ENCODE measurements around the gene RAB28.

Gene RAB28

GRCh38 chr4:13527192-13527980, 43.2 kb upstream of the RAB28 start:
- TF ChIP-seq, protein P1, sequence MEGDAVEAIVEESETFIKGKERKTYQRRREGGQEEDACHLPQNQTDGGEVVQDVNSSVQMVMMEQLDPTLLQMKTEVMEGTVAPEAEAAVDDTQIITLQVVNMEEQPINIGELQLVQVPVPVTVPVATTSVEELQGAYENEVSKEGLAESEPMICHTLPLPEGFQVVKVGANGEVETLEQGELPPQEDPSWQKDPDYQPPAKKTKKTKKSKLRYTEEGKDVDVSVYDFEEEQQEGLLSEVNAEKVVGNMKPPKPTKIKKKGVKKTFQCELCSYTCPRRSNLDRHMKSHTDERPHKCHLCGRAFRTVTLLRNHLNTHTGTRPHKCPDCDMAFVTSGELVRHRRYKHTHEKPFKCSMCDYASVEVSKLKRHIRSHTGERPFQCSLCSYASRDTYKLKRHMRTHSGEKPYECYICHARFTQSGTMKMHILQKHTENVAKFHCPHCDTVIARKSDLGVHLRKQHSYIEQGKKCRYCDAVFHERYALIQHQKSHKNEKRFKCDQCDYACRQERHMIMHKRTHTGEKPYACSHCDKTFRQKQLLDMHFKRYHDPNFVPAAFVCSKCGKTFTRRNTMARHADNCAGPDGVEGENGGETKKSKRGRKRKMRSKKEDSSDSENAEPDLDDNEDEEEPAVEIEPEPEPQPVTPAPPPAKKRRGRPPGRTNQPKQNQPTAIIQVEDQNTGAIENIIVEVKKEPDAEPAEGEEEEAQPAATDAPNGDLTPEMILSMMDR (conservative IDR thresholded peaks at IDR 0.05; ENCODE audit: low read depth, low read length): no peak
- no peak for DNase-seq (ENCODE audit: low read depth)
- no peak overlapping the region for H3K4me3 ChIP-seq (ENCODE audit: low read length)

DNA sequence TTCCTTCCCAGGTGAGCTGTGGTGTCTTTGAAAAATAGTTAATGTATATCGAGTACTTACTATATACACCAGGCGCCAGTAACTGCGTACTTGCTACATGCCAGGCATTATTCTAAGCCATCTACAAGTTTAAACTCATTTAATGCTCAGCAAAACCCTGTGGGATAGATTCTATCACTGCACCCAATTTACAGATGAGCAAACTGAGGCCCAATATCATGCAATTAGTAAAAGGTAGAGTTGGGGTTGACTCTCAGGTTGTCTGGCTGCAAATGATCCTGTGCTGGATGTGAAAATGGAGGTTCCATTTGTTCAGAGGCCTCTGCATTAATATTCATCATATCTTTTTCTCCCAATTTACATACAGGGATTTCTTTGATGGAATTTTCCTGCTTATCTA, 42.5 kb upstream of the RAB28 start:
- DNase-seq (ENCODE audit: low read depth): no peak

DNA sequence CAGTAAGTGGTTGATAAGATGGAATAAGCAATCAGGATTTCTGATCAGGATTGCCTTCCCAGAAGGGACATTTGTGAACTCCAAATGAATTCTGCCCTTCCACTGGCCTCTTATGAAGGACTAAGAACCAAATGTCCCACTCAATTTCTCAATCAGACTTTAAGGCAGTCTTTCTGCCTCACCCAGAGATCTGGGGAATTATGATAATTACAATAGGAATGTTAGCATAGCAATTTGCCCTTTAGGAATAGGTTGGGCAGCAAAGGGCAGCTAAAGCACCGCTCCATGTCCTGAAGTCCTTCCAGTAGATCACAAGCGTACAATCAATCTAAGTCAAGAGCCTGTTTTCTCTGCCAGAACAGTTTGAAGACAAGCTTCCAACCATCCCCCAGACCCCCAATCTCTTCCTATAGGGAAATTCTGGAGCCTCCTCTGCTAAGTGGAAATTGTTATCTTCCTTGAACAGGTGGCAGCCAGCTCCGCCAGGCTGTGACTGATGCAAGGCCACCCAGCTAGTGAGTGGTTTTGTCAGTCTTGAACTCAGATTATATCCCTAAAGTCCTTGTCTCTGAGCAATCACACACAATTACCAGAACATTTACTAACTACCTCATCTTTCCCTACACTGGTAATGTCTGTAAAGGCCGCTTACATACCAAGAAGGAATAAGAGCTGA, 41.6 kb upstream of the RAB28 start:
- DNase-seq (ENCODE audit: low read depth): no peak
- H3K4me3 ChIP-seq (ENCODE audit: low read length): no peak overlapping the region
- TF ChIP-seq, protein P1 (conservative IDR thresholded peaks at IDR 0.05; ENCODE audit: low read depth, low read length): no peak

More for the DNA sequence above, 42.5 kb upstream of the RAB28 start:
- TF ChIP-seq, protein P1 (conservative IDR thresholded peaks at IDR 0.05; ENCODE audit: low read depth, low read length): no peak
- H3K4me3 ChIP-seq (ENCODE audit: low read length): no peak overlapping the region

- TF ChIP-seq, protein P1 (conservative IDR thresholded peaks at IDR 0.05; ENCODE audit: low read depth, low read length): no peak
- DNase-seq (ENCODE audit: low read depth): no peak
- H3K4me3 ChIP-seq (ENCODE audit: low read length): no peak overlapping the region
Measured at GRCh38 chr4:13524504-13525243, 40.5 kb upstream of the RAB28 start.

DNA sequence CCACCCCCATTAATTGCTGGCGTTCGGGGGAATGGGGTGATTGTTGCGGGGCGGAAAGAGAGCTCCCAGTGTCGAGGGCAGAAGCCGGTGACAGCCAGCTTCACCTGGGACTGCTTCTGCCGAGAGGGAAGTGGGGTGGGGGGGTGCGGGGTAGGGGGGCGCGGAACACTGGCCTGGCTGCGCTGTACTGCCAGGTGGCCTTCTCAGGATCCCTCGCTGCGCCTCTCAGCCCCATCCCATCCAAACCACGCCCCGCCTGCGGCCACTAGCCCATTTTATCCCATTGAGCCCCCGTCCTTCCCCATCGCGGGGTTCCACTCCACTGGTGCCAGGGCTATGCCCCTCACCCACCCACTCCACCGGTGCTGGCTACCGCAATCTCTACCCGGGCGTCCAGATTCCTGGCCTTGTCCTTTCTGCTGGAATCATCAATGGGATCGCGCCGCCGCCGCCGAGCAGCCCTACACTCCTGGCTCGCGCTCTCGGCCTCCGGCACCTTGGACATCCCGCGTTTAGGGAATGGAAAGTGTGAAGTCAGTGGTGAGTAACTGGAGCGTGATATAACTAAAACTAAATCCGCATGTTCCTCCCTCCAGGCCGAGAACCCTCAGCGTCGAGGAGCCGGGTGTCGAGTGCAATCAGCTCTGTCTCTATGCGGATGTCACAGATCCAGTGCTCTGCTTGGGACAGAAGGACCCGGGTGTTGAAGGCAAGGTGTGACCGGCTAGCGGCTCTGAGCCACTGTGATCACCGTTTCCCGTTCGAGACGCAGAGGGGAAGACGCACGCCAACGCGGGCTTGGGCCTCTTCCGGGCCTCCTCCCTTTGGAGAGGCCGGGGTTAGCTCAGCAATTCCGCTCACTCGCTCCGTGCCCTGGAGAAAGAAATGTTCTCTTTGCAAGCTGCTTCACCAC, 39.7 kb upstream of the RAB28 start:
- no peak overlapping the region for H3K4me3 ChIP-seq (ENCODE audit: low read length)
- TF ChIP-seq, protein P1 (conservative IDR thresholded peaks at IDR 0.05; ENCODE audit: low read depth, low read length): no peak

DNA sequence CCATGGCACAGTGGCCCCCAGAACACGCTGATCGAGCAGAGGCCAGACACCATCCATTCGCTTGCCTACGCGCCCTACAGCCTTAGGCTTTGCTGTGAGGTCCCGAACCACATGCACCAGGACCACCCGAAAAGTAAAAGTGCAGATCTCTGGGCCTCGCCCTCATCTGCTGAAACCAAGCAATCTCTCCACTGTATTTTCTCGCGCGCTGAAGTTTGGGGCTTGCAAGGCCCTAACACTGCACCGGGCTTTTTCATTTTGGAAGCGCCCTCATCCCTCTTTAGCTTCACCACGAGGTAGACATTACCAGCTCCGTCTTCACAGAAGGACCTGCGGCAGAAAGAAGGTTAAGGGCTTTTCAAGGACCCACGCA, 39.0 kb upstream of the RAB28 start:
- no peak overlapping the region for H3K4me3 ChIP-seq (ENCODE audit: low read length)
- TF ChIP-seq, protein P1 (conservative IDR thresholded peaks at IDR 0.05; ENCODE audit: low read depth, low read length): no peak
- no peak for DNase-seq (ENCODE audit: low read depth)

More for the DNA sequence above, 39.7 kb upstream of the RAB28 start:
- no peak for DNase-seq (ENCODE audit: low read depth)
